G401 (cell line): ENCODE data around the gene RYK. TPM values are rescaled to one million over a fixed set of nuclear protein-coding genes. Genes with fewer than 3 reads are reported as not detected.

ENCODE experiments used
- DNase-seq: peaks from one replicate; pipeline ENCODE4 v3.0.0-alpha.2; 2015; ENCODE audit warnings: low spot score
- in situ Hi-C: cut with HindIII; loops from 2 replicates; pipeline ENCODE4 v1.10.0; 2016; ENCODE audit warnings: low sequenced_read_pairs, mixed read lengths
- total RNA-seq: library from RNA; depleted of rRNA; stranded (reverse); fragments of >200 nt; shearing (Covaris generic); gene quantifications from 2 replicates; pipeline ENCODE4 v1.2.3, GENCODE V29; 2014

Gene RYK
- total RNA-seq, 1 experiment from 2014 or later, result 131 TPM

DNA sequence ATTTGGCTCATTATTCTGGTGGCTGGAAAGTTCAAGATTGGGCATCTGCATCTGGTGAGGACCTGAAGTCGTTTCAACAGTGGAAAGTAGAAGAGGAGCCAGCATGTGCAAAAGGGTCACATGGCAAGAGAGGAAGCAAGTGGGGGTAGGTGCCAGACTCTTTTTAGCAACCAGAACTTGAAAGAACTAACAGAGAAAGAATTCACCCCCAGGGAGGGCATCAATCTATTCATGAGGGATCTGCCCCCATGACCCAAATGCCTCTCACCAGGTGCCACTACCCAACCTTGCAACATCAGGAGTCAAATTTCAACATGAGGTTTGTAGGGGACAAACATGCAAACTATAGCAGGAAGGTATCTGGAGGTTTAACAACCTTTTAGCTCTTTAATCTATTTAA, 10.3 kb upstream of the RYK start:
- DNase-seq, result no peak
- in situ Hi-C loops, result no loop called here

- in situ Hi-C loops, result no loop called here
- DNase-seq, result no peak
Measured at GRCh38 chr3:134258761-134259347, 8.2 kb upstream of the RYK start.

GRCh38 chr3:134255404-134255803, 4.7 kb upstream of the RYK start:
- in situ Hi-C loops, result no loop called here

GRCh38 chr3:134253475-134254226, 3.0 kb upstream of the RYK start:
- no peak for DNase-seq

More at GRCh38 chr3:134255404-134255803, 4.7 kb upstream of the RYK start:
- no peak for DNase-seq

DNA sequence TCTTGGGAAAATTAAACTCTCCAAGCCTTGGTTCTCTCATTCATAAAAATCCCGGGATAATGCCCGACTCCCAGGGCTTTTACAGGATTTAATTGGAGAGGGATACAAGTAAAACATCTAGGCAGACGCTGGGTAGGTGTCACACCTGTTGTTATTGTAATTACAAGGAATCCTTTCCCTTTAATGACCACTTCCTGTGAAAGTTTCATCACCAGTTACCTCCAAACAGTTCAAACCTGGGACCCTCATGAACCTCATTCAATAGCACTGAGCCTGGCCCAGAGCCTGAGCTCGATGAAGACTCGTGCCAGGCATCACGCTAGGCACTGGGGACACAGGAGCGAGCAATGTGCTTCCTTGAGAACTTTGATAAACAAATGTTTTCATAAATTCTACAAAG, 2.1 kb upstream of the RYK start:
- no peak for DNase-seq
- in situ Hi-C loops, result no loop called here

More at GRCh38 chr3:134253475-134254226, 3.0 kb upstream of the RYK start:
- in situ Hi-C loops, result no loop called here

GRCh38 chr3:134251731-134252391, 1.2 kb upstream of the RYK start:
- no peak for DNase-seq
- in situ Hi-C loops, result no loop called here

GRCh38 chr3:134249935-134250716, 533 bp downstream of the RYK start:
- in situ Hi-C loops, result no loop called here

GRCh38 chr3:134249296-134249841, 1.3 kb downstream of the RYK start:
- no peak for DNase-seq
- in situ Hi-C loops, result no loop called here

More at GRCh38 chr3:134249935-134250716, 533 bp downstream of the RYK start:
- DNase-seq, result peak; percentile 27

- in situ Hi-C loops, result no loop called here
- DNase-seq, result no peak
Measured at GRCh38 chr3:134244921-134245320, 5.7 kb downstream of the RYK start.

GRCh38 chr3:134242649-134243617, 7.7 kb downstream of the RYK start:
- in situ Hi-C loops, result no loop called here
- DNase-seq, result no peak

DNA sequence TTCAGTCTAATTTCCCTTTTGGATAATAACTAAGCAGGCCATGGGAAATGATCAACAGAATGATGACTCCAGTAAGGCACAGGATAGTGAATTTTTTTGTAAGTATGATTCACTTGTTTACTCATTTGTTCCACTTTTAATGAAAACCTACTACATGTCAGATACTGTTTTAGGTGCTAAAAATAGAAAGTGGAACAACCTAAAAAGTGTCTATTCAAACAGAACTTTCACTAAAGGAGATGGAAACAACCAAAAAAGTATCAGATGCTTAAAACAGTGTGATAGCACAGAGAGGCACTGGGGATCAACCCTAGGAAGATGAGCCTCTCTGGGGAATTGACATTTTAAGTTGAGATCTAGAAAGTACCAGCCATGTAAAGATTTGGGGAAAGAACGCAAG, 11.1 kb downstream of the RYK start:
- in situ Hi-C loops, result no loop called here
- DNase-seq, result no peak

- no peak for DNase-seq
- in situ Hi-C loops, result no loop called here
Measured at GRCh38 chr3:134237454-134238145, 13.1 kb downstream of the RYK start.

DNA sequence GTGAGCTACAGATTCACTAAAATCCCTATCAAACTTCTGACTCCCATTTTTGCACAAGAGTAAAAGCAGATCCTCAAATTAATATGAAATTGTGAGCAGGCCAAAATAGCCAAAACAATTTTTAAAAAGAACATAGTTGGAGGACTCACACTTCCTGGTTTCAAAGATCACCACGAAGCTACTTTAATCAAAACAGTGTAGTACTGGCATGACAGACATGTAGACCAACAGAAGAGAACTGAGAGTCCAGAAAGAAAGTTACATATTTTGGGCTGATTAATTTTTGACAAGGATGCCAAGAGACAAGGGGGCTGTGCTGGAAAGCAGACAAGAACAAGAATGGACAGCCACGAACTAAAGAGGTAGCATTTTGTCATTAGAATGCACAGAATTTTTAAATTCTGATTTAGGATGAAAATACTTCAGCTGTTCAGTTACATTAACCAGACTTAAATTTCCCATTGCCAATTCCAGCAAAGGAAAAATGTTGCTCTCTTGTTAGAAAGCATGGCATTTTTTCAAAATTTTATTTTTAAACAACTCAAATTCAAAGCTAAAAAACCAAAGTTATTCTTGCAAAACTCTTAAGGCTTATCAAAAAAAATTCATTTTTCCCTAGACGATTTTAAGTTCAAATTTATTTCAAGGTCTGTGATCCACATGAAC, 14.0 kb downstream of the RYK start:
- in situ Hi-C loops, result no loop called here
- DNase-seq, result no peak

GRCh38 chr3:134235577-134236076, 15.0 kb downstream of the RYK start:
- no peak for DNase-seq
- in situ Hi-C loops, result no loop called here

GRCh38 chr3:134232951-134233350, 17.7 kb downstream of the RYK start:
- no peak for DNase-seq
- in situ Hi-C loops, result no loop called here

GRCh38 chr3:134232151-134232550, 18.5 kb downstream of the RYK start:
- in situ Hi-C loops, result no loop called here
- DNase-seq, result no peak

DNA sequence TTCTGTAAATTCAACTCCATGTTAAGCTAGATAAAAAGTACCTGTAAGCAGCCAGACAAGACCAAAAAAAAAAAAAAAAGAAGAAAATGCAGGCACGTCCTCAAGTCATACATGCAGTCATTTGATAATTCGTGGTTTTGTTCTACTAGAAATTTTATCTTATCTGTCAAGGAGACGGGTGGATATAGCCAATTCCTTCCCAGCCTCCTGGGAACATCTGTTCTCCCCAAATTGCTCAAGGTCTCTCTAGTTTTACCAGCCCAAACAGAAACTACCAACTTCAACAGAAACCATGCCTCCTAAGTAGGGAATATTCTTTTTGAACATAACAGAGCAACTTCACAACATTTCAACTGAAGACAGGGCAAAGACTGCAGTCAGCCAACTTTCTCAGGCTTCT, 19.5 kb downstream of the RYK start:
- in situ Hi-C loops, result no loop called here

More for the DNA sequence above, 19.5 kb downstream of the RYK start:
- no peak for DNase-seq
